Neural crest cell (in vitro differentiated cells): ENCODE data around the gene A1CF. TPM values are rescaled to one million over a fixed set of nuclear protein-coding genes. Genes with fewer than 3 reads are reported as not detected.
"Not testable (repeated sequence)": the region's sequence is repeated elsewhere in the genome, so short reads cannot be mapped to it uniquely, and the experiment has no call there.

Experiments used
- DNase-seq: peaks from one replicate; pipeline ENCODE4 v3.0.0; 2021; ENCODE audit warnings: low read depth, mixed read lengths, low spot score
- H3K27ac Mint-ChIP-seq: one replicate; pipeline ENCODE4 v1.8.0; 2021; ENCODE audit warnings: mild to moderate bottlenecking, mixed read lengths; ENCODE audit not compliant: unreplicated experiment
- H3K27me3 Mint-ChIP-seq: 2 replicates; pipeline ENCODE4 v1.8.0; 2021; ENCODE audit warnings: low read depth, mild to moderate bottlenecking, mixed read lengths
- H3K36me3 Mint-ChIP-seq: 2 replicates; pipeline ENCODE4 v1.8.0; 2021; ENCODE audit warnings: low read depth, mild to moderate bottlenecking, mixed read lengths
- H3K4me1 Mint-ChIP-seq: 2 replicates; pipeline ENCODE4 v1.8.0; 2021; ENCODE audit warnings: mixed read lengths
- H3K4me3 Mint-ChIP-seq: one replicate; pipeline ENCODE4 v1.8.0; 2021; ENCODE audit warnings: mild to moderate bottlenecking, mixed read lengths
- H3K9me3 Mint-ChIP-seq: 2 replicates; pipeline ENCODE4 v1.8.0; 2021; ENCODE audit warnings: mixed read lengths
- long read RNA-seq: library from polyadenylated mRNA; unstranded; transcript quantifications from one replicate; pipeline ENCODE4 v2.0.0, GENCODE V29; 2020
- total RNA-seq: library from RNA; stranded (reverse); gene quantifications from 2 replicates; pipeline ENCODE4 v1.2.1, GENCODE V29; 2021
- TF ChIP-seq, protein P1 (sequence below): fragments of 200-600 bp; sonication (generic); conservative IDR thresholded peaks from 2 replicates; pipeline ENCODE4 v1.5.0; 2021; ENCODE audit warnings: antibody characterized with exemption, mild to moderate bottlenecking

The A1CF gene, protein sequence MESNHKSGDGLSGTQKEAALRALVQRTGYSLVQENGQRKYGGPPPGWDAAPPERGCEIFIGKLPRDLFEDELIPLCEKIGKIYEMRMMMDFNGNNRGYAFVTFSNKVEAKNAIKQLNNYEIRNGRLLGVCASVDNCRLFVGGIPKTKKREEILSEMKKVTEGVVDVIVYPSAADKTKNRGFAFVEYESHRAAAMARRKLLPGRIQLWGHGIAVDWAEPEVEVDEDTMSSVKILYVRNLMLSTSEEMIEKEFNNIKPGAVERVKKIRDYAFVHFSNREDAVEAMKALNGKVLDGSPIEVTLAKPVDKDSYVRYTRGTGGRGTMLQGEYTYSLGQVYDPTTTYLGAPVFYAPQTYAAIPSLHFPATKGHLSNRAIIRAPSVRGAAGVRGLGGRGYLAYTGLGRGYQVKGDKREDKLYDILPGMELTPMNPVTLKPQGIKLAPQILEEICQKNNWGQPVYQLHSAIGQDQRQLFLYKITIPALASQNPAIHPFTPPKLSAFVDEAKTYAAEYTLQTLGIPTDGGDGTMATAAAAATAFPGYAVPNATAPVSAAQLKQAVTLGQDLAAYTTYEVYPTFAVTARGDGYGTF
- not detected in 2 replicates for total RNA-seq
- long read RNA-seq, result 0 reads

DNA sequence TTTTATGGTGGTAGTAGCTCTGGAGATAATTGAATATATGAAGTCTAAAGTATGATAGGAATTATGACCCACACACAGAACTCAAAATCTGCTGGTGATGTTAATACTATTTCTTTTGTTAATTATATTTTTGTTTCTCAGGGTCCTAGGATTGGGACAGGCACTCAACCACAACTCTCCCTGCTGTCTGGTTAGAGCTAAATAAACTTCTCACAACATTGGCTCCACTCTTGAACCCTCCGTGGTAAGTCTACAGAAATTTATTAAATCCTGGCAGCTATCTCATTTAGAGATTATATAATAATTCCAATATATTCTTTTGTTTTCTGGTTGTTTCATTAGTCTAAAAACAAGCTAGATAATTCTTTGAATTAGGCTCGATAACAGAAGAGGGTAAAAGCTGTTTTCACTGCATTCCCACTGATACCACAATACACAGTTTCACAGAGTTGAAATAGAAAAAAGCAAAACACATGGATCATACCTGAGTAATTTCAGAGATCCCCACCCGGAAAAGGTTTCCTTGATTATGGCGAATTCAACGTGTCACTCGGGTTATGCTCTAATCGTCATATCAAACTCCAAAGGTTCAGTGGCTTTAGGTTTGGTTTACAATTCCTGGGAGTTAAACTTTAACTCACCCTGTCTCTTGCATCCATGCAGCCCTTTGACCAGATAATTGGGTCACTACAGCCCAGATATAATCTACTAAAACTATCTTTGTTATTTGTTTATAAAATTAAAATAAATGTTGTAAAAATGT is at the start of gene A1CF:
A1CF (minus strand) TSS at position 531 of the 763 bp plus-strand sequence. CDS start 25,687 bp downstream, outside the sequence.
- Mint-ChIP-seq H3K36me3 (no peaks in the 10 kb centered on the region), H3K27ac (no peak within 1 kb of the TSS), H3K9me3 (no peaks in the 10 kb centered on the region), H3K4me1 (no peaks in the 10 kb centered on the region), H3K4me3 (no peak within 1 kb of the TSS), H3K27me3 (peaks cover 3% of the 10 kb centered on the region)
- no peak for DNase-seq
- TF ChIP-seq, protein P1, sequence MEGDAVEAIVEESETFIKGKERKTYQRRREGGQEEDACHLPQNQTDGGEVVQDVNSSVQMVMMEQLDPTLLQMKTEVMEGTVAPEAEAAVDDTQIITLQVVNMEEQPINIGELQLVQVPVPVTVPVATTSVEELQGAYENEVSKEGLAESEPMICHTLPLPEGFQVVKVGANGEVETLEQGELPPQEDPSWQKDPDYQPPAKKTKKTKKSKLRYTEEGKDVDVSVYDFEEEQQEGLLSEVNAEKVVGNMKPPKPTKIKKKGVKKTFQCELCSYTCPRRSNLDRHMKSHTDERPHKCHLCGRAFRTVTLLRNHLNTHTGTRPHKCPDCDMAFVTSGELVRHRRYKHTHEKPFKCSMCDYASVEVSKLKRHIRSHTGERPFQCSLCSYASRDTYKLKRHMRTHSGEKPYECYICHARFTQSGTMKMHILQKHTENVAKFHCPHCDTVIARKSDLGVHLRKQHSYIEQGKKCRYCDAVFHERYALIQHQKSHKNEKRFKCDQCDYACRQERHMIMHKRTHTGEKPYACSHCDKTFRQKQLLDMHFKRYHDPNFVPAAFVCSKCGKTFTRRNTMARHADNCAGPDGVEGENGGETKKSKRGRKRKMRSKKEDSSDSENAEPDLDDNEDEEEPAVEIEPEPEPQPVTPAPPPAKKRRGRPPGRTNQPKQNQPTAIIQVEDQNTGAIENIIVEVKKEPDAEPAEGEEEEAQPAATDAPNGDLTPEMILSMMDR, result no peak

DNA sequence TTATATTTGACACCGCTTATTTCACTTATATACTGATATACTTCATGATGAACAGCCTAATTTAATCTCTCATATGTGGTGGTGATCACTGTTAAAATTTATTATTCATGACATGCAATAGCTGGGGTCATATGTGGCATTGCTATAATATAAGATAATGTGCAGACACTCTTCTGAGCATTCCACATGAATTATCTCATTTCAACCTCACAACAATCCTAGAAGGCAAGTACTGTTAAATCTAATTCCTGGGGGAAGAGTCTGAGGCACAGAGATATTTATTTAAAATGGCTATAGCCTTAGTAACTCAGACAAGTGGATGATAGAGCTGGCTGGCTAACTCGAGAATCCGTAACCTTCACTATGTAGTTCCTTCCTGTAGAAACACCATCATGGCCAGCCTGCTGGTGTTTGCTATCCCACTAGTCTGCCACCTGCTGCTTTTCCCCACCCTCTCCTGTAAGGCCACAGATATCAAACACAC is 46.6 kb upstream of the A1CF start:
- Mint-ChIP-seq H3K4me1 (no peaks in the 10 kb centered on the region), H3K27me3 (peaks cover 26% of the 10 kb centered on the region), H3K4me3 (no peak overlapping the region), H3K27ac (no peak overlapping the region), H3K9me3 (no peaks in the 10 kb centered on the region), H3K36me3 (no peaks in the 10 kb centered on the region)
- TF ChIP-seq, protein P1, result no peak
- DNase-seq, result no peak

DNA sequence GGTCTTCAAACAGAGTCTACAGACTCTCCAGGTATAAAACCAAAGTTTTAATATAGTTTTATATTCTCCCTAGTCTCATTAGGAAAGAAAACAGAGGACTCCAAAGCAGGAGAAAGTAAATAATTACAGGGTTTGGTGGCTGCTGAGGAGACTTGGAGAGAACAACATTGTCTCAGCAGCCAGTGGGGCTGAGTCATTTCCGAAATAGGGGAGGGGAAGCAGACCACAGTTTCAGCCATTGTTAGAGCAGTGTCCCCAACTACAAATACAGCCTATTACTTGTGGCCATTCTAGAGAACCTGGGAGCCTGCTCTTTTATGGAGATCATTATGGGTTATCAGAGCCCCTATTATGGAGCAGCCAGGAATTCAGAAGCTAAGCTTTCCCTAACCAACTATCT is 44.2 kb upstream of the A1CF start:
- TF ChIP-seq, protein P1, result no peak
- no peak for DNase-seq
- Mint-ChIP-seq H3K4me1 (no peaks in the 10 kb centered on the region), H3K36me3 (no peaks in the 10 kb centered on the region), H3K27ac (no peak overlapping the region), H3K27me3 (peaks cover 20% of the 10 kb centered on the region), H3K9me3 (peaks cover 3% of the 10 kb centered on the region), H3K4me3 (no peak overlapping the region)

DNA sequence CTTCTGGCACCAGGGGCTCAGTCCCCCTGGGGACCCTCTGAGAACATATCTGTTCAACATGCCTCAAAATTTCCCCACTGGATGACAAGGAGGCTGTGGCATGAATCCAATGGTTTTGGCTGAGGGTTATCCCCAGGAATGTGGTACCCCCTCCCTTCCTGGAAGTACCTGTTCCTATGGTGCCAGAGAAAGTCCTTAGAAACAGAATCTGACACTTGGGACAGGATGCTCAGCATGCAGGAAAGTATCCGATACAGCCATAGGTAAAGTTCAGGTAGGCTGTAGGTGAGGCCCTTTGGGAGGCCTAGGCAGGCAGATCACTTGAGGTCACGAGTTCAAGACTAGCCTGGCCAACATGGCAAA is 42.7 kb upstream of the A1CF start:
- Mint-ChIP-seq H3K4me1 (no peaks in the 10 kb centered on the region), H3K27ac (no peak overlapping the region), H3K4me3 (no peak overlapping the region), H3K9me3 (peaks cover 9% of the 10 kb centered on the region), H3K27me3 (peaks cover 15% of the 10 kb centered on the region), H3K36me3 (peaks cover 4% of the 10 kb centered on the region)
- TF ChIP-seq, protein P1, result no peak
- DNase-seq, result no peak

DNA sequence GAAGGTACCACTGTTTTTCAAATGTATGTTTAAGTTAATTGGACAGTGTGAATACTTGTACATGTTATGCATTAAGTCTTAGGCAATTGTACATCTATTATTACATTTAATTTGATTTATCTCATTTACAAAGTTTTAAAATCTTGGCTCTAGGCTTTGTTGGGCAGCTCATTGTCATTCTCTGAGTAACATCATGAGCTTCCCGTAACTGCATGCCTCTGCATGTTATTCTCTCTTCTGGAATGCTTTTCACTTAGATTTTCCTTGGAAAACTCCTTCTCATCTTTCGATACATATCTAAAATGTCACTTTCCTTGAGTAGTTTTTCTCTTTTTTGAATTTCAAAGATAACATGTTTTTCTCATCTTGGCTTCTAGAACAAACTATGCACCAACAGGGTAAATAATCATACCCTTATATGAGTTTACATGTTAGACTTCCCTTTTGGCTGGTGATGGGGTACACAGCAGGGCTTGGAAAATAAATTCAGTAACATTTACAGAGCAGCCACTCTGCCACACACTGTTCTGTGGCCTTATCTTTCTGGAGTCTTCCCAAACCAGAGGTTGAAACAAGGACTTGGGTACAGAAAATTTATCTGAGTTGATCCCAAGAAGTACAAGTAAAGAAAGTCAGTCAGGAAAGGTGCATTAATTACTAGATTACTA is 42.2 kb upstream of the A1CF start:
- Mint-ChIP-seq H3K27me3 (peaks cover 10% of the 10 kb centered on the region), H3K9me3 (peaks cover 9% of the 10 kb centered on the region), H3K4me1 (no peaks in the 10 kb centered on the region), H3K4me3 (no peak overlapping the region), H3K36me3 (peaks cover 4% of the 10 kb centered on the region), H3K27ac (no peak overlapping the region)
- no peak for DNase-seq
- TF ChIP-seq, protein P1, result no peak

DNA sequence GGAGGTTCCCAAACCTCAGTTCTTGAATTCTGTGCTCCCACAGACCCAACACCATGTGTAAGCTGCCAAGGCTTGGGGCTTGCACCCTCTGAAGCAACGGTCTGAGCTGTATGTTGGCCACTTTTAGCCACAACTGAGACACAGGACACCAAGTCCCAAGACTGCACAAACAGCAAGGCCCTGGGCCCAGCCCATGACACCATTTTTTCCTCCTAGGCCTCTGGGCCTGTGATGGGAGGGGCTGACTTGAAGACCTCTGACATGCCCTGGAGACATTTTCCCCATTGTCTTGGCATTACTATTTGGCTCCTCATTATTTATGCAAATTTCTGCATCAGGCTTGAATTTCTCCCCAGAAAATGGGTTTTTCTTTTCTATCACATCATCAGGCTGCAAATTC is 38.0 kb upstream of the A1CF start:
- not testable (repeated sequence) for H3K27ac Mint-ChIP-seq, DNase-seq, H3K4me3 Mint-ChIP-seq, H3K4me1 Mint-ChIP-seq, H3K36me3 Mint-ChIP-seq
- H3K9me3 Mint-ChIP-seq, result peaks cover 14% of the 10 kb centered on the region
- peaks cover 30% of the 10 kb centered on the region for H3K27me3 Mint-ChIP-seq
